Calu3 (cell line): ENCODE measurements around the gene STIM1. TPM values are rescaled to one million over a fixed set of nuclear protein-coding genes. Genes with fewer than 3 reads are reported as not detected.

Source experiments
- BruUV-seq: library from RNA; stranded (reverse); fragments of 400-500 nt; replicated peaks from 2 replicates; lab custom pipeline; 2021; lab: Mats Ljungman, UMichigan
- CTCF ChIA-PET: fragments of 300-600 bp; sonication (Branson Sonifier 250); formaldehyde crosslinking; loops from one replicate; lab custom pipeline; 2022; ENCODE audit warnings: antibody characterized with exemption; lab: Charles Lee
- DNase-seq: peaks from one replicate; pipeline ENCODE4 v3.0.0; 2022
- H3K27ac Mint-ChIP-seq: one replicate; pipeline ENCODE4 v1.8.0; 2022; ENCODE audit warnings: mixed read lengths; ENCODE audit not compliant: unreplicated experiment
- H3K27me3 Mint-ChIP-seq: one replicate; pipeline ENCODE4 v1.8.0; 2022; ENCODE audit warnings: mixed read lengths; ENCODE audit not compliant: unreplicated experiment
- H3K36me3 Mint-ChIP-seq: one replicate; pipeline ENCODE4 v1.8.0; 2022; ENCODE audit warnings: mild to moderate bottlenecking, moderate library complexity, mixed read lengths; ENCODE audit not compliant: insufficient read depth, unreplicated experiment
- H3K4me1 Mint-ChIP-seq: one replicate; pipeline ENCODE4 v1.8.0; 2022; ENCODE audit warnings: mild to moderate bottlenecking, low read depth, mixed read lengths; ENCODE audit not compliant: unreplicated experiment
- H3K4me3 Mint-ChIP-seq: one replicate; pipeline ENCODE4 v1.8.0; 2022; ENCODE audit warnings: mild to moderate bottlenecking, low read depth, moderate library complexity, mixed read lengths; ENCODE audit not compliant: unreplicated experiment
- H3K9me3 Mint-ChIP-seq: one replicate; pipeline ENCODE4 v1.8.0; 2022; ENCODE audit warnings: low read depth, mixed read lengths; ENCODE audit not compliant: unreplicated experiment
- intact Hi-C: fragments of 100-400 bp; cut with micrococcal nuclease; formaldehyde crosslinking; loops from one replicate; pipeline ENCODE4 v1.10.0; 2022; ENCODE audit not compliant: unreplicated experiment
- total RNA-seq: library from RNA; stranded (reverse); gene quantifications from 2 replicates; pipeline ENCODE4 v1.2.3, GENCODE V29; 2022
- TF ChIP-seq, protein P1 (sequence below): fragments of 200-600 bp; IDR thresholded peaks from one replicate; pipeline ENCODE4 v1.8.0; 2022; ENCODE audit warnings: antibody characterized with exemption; ENCODE audit not compliant: unreplicated experiment

Gene STIM1
- total RNA-seq, 1 experiment from 2014 or later = 60.1 TPM

GRCh38 chr11:4054643-4055042 is 199.2 kb downstream of the STIM1 start:
- intact Hi-C loops = no loop called here
- CTCF ChIA-PET = no interaction called here
- Mint-ChIP-seq H3K4me3 (no peak overlapping the region), H3K9me3 (no peaks in the 10 kb centered on the region), H3K36me3 (no peaks in the 10 kb centered on the region), H3K27ac (no peak overlapping the region), H3K27me3 (no peaks in the 10 kb centered on the region), H3K4me1 (no peaks in the 10 kb centered on the region)
- no peak for DNase-seq
- TF ChIP-seq, protein P1, sequence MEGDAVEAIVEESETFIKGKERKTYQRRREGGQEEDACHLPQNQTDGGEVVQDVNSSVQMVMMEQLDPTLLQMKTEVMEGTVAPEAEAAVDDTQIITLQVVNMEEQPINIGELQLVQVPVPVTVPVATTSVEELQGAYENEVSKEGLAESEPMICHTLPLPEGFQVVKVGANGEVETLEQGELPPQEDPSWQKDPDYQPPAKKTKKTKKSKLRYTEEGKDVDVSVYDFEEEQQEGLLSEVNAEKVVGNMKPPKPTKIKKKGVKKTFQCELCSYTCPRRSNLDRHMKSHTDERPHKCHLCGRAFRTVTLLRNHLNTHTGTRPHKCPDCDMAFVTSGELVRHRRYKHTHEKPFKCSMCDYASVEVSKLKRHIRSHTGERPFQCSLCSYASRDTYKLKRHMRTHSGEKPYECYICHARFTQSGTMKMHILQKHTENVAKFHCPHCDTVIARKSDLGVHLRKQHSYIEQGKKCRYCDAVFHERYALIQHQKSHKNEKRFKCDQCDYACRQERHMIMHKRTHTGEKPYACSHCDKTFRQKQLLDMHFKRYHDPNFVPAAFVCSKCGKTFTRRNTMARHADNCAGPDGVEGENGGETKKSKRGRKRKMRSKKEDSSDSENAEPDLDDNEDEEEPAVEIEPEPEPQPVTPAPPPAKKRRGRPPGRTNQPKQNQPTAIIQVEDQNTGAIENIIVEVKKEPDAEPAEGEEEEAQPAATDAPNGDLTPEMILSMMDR = no peak
- no TSS peak for BruUV-seq

GRCh38 chr11:4059424-4059823 is 204.0 kb downstream of the STIM1 start:
- TF ChIP-seq, protein P1 = no peak
- CTCF ChIA-PET = no interaction called here
- no TSS peak for BruUV-seq
- Mint-ChIP-seq H3K27ac (no peak overlapping the region), H3K27me3 (no peaks in the 10 kb centered on the region), H3K36me3 (no peaks in the 10 kb centered on the region), H3K9me3 (no peaks in the 10 kb centered on the region), H3K4me3 (no peak overlapping the region), H3K4me1 (no peaks in the 10 kb centered on the region)
- intact Hi-C loops = no loop called here
- DNase-seq = no peak

GRCh38 chr11:4060182-4060923 is 204.9 kb downstream of the STIM1 start:
- no peak for DNase-seq
- intact Hi-C loops = no loop called here
- Mint-ChIP-seq H3K27me3 (no peaks in the 10 kb centered on the region), H3K36me3 (no peaks in the 10 kb centered on the region), H3K27ac (no peak overlapping the region), H3K4me3 (no peak overlapping the region), H3K4me1 (no peaks in the 10 kb centered on the region), H3K9me3 (no peaks in the 10 kb centered on the region)
- TF ChIP-seq, protein P1 = no peak
- BruUV-seq = no TSS peak
- CTCF ChIA-PET = no interaction called here

DNA sequence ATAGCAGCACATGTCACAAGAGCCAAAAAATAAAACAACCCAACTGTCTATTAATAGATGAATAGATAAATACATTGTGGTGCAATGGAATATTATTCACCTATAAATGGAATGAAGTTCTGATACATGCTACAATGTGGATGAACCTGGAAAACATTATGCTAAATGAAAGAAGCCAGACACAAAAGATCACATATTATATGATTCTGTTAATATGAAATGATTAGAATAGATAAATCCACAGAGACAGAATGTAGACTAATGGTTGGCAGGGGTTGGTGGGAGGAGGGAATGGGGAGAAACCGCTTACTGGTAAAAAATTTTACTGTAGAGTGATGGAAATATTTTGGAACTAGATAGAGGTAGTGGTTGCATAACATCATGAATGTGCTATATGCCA is 206.2 kb downstream of the STIM1 start:
- Mint-ChIP-seq H3K27me3 (no peaks in the 10 kb centered on the region), H3K36me3 (no peaks in the 10 kb centered on the region), H3K4me3 (no peak overlapping the region), H3K9me3 (no peaks in the 10 kb centered on the region), H3K4me1 (no peaks in the 10 kb centered on the region), H3K27ac (no peak overlapping the region)
- BruUV-seq = no TSS peak
- intact Hi-C loops = no loop called here
- CTCF ChIA-PET = no interaction called here
- TF ChIP-seq, protein P1 = no peak
- DNase-seq = no peak
